IPS-15b (cell line): ENCODE results near the gene MPZL3.
"Not testable (repeated sequence)": the region's sequence is repeated elsewhere in the genome, so short reads cannot be mapped to it uniquely, and the experiment has no call there.

Experiments
- H3K27me3 ChIP-seq: one replicate; pipeline ENCODE4 v1.6.1; 2013; ENCODE audit warnings: low read length; ENCODE audit not compliant: control insufficient read depth, insufficient read depth
- H3K36me3 ChIP-seq: one replicate; pipeline ENCODE4 v1.6.1; 2013; ENCODE audit warnings: low read length; ENCODE audit not compliant: control insufficient read depth, insufficient read depth
- H3K4me1 ChIP-seq: one replicate; pipeline ENCODE4 v1.6.1; 2013; ENCODE audit warnings: mild to moderate bottlenecking, low read length; ENCODE audit not compliant: control insufficient read depth, insufficient read depth
- H3K4me3 ChIP-seq: one replicate; pipeline ENCODE4 v1.5.1; 2013; ENCODE audit warnings: low read depth, low read length
- H3K9ac ChIP-seq: one replicate; pipeline ENCODE4 v1.6.1; 2013; ENCODE audit warnings: low read depth, mild to moderate bottlenecking, low read length
- H3K9me3 ChIP-seq: one replicate; pipeline ENCODE4 v1.6.1; 2013; ENCODE audit warnings: mild to moderate bottlenecking, low read length; ENCODE audit not compliant: control insufficient read depth, insufficient read depth

The MPZL3 gene

DNA sequence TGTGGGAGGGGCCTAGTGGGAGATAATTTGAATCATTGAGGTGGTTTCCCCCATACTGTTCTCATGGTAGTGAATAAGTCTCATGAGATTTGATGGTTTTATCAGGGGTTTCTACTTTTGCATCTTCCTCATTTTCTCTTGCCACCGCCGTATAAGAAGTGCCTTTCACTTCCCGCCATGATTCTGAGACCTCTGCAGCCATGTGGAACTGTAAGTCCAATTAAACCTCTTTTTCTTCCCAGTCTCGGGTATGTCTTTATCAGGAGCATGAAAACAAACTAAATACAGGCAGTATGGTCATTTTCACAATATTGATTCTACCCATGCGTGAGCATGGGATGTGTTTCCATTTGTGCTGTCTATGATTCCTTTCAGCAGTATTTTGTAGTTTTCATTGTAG, 59.3 kb downstream of the MPZL3 start:
- H3K4me3 ChIP-seq, H3K27me3 ChIP-seq, H3K9me3 ChIP-seq, H3K9ac ChIP-seq, H3K36me3 ChIP-seq: not testable (repeated sequence)
- peaks cover 16% of the 10 kb centered on the region for H3K4me1 ChIP-seq

DNA sequence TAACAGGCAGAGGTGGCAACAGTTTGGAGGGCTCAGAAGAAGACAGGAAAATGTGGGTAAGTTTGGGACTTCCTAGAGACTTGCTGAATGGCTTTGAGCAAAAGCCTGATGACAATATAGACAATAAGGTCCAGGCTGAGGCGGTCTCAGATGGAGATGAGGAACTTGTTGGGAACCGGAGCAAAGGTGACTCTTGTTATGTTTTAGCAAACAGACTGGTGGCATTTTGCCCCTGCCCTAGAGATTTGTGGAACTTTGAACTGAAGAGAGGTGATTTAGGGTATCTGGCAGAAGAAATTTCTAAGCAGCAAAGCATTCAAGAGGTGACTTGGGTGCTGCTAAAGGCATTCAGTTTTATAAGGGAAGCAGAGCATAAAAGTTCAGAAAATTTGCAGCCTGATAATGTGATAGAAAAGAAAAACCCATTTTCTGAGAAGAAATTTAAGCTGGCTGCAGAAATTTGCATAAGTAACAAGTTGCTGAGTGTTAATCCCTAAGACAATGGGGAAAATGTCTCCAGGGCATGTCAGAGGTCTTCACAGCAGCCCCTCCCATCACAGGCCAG, 61.1 kb downstream of the MPZL3 start:
- H3K4me3 ChIP-seq, H3K27me3 ChIP-seq, H3K36me3 ChIP-seq, H3K9ac ChIP-seq, H3K9me3 ChIP-seq: not testable (repeated sequence)
- H3K4me1 ChIP-seq: peaks cover 13% of the 10 kb centered on the region

DNA sequence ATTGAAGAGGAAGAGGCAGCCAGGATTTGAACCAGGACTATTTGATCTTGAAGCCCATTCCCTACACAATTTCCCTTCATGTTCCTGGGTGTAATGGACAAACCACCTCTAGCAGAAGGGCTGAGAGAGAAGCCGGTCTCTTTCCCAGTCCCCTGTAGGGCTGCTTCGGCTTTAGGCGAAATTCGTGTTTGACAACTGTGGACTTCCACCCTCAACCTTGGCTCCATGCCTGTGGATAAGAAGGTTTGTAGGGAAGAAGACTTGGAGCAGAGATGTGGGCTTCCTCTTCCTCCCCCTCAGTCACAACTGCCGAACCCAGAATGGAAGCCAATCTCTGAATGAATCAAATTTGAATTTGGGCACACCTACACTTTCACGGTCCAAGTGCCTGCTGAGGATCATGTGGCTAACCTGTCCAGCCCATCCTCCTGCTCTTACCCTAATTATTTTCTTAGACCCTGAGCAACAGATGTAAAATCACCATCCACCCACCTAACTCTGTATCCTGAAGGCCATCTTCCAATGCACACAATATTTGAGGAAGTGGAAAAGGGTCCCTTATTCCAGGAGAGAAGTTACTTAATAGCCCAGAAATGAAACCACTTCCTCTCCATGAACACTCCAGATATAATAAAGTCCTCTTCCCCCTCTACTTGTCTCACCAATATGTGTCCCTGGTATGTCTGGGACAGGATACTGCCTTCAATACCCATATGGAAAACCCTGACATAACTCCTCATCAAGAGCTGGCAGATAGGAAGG, 65.6 kb downstream of the MPZL3 start:
- no peak overlapping the region for H3K4me3 ChIP-seq
- H3K4me1 ChIP-seq: no peaks in the 10 kb centered on the region
- H3K9ac ChIP-seq: no peak overlapping the region
- H3K9me3 ChIP-seq: no peaks in the 10 kb centered on the region
- H3K36me3 ChIP-seq: no peaks in the 10 kb centered on the region
- peaks cover 3% of the 10 kb centered on the region for H3K27me3 ChIP-seq

DNA sequence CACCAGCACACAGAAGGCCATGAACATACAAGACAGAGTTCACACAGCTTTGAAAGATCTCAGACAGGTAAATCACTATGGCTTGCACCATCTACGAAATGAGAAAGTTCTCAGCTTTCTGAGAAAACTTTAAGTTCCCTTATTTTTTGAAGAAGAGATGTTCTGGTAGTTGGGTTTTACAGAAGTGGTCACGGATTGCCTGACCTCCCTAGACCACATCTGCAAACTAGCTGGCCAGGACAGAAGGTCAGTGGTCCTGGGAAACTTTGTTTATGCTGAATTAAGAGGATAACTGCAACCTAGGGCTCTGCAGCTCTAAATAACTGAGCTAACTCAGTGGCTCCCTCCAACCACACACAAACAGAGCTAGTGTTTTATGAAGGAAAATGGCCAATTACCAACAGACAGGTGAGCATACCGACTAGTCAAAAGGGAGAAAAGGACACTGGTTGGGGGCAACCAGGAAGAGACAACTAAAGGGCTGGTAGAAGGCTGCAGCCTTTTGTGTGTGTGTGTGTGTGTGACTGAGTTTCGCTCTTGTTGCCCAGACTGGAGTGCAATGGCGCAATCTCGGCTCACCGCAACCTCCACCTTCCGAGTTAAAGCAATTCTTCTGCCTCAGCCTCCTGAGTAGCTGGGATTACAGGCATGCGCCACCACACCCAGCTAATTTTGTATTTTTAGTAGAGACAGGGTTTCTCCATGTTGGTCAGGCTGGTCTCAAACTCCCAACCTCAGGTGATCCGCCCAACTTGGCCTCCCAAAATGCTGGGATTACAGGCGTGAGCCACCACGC, 67.2 kb downstream of the MPZL3 start:
- no peak overlapping the region for H3K4me3 ChIP-seq
- no peaks in the 10 kb centered on the region for H3K9me3 ChIP-seq
- H3K4me1 ChIP-seq: peaks cover 7% of the 10 kb centered on the region
- peaks cover 5% of the 10 kb centered on the region for H3K27me3 ChIP-seq
- H3K36me3 ChIP-seq: no peaks in the 10 kb centered on the region
- H3K9ac ChIP-seq: no peak overlapping the region

DNA sequence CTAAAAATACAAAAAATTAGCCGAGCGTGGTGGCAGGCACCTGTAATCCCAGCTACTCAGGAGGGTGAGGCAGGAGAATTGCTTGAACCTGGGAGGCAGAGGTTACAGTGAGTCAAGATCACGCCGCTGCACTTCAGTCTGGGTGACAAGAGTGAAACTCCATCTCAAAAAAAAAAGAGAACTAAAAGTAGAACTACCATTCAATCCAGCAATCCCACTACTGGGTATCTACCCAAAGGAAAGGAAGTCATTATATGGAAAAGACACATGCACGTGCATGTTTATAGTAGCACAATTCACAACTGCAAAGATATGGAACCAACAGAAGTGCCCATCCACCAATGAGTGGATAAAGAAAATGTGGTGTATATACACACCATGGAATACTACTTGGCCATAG, 68.5 kb downstream of the MPZL3 start:
- H3K36me3 ChIP-seq, H3K4me3 ChIP-seq, H3K27me3 ChIP-seq, H3K9me3 ChIP-seq, H3K9ac ChIP-seq: not testable (repeated sequence)
- peaks cover 10% of the 10 kb centered on the region for H3K4me1 ChIP-seq

DNA sequence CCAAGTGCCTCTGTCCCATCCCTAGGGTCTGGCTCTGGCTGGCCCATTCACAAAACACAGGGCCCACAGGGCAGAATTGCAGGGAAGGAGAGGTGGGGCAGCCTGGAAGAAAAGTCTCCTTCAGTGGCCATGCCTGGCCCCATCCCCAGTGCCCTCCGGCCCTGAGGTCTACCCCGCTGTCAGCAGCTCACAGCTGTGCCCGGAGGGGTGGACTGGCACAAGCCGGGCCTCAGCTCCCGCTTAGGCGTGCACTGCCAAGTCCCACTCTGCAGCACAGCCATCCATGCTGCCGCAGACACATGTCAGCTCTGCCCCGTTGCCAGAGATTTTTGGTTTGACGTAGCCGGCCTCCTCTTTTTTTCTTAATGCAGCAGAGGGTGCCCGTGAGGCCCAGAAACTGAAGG, 71.9 kb downstream of the MPZL3 start:
- Histone ChIP-seq H3K27me3 (peaks cover 15% of the 10 kb centered on the region), H3K9ac (no peak overlapping the region), H3K4me3 (peak overlapping the region; percentile 41), H3K36me3 (no peaks in the 10 kb centered on the region), H3K9me3 (no peaks in the 10 kb centered on the region), H3K4me1 (peaks cover 15% of the 10 kb centered on the region)

DNA sequence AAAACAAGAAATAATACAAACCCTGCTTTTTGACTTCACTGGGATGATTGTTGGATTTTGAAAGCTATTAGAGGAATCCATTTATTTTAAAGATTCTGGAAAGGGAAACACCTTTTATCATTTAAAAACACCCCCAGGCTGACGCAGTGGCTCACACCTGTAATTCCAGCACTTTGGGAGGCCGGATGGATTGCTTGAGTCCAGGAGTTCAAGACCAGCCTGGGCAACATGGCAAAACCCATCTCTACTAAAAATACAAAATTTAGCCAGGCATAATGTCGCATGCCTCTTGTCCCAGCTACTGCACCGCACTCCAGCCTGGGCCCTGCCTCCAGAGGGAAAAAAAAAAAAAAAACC, 75.4 kb downstream of the MPZL3 start:
- Histone ChIP-seq H3K4me3 (no peak overlapping the region), H3K4me1 (peaks cover 22% of the 10 kb centered on the region), H3K36me3 (no peaks in the 10 kb centered on the region), H3K9ac (no peak overlapping the region), H3K27me3 (peaks cover 50% of the 10 kb centered on the region), H3K9me3 (no peaks in the 10 kb centered on the region)
